ENCODE data around the gene PTCSC3.

Gene PTCSC3

GRCh38 chr14:36096090-36096489 lies 80.4 kb downstream of the PTCSC3 start:
- no peak for DNase-seq

GRCh38 chr14:36094963-36095362 lies 81.6 kb downstream of the PTCSC3 start:
- in situ Hi-C loops (cut with HindIII; ENCODE audit: low pct_ligation_motif_present, low pct_unique_long_range_greater_than_20kb, low sequenced_read_pairs): no loop called here

More at GRCh38 chr14:36096090-36096489, 80.4 kb downstream of the PTCSC3 start:
- in situ Hi-C loops (cut with HindIII; ENCODE audit: low pct_ligation_motif_present, low pct_unique_long_range_greater_than_20kb, low sequenced_read_pairs): no loop called here

GRCh38 chr14:36091096-36091495 lies 85.4 kb downstream of the PTCSC3 start:
- peak; percentile 97 for DNase-seq

More at GRCh38 chr14:36094963-36095362, 81.6 kb downstream of the PTCSC3 start:
- DNase-seq: no peak

GRCh38 chr14:36087411-36087810 lies 89.1 kb downstream of the PTCSC3 start:
- in situ Hi-C loops (cut with HindIII; ENCODE audit: low pct_ligation_motif_present, low pct_unique_long_range_greater_than_20kb, low sequenced_read_pairs): no loop called here
- no peak for DNase-seq

More at GRCh38 chr14:36091096-36091495, 85.4 kb downstream of the PTCSC3 start:
- in situ Hi-C loops (cut with HindIII; ENCODE audit: low pct_ligation_motif_present, low pct_unique_long_range_greater_than_20kb, low sequenced_read_pairs): no loop called here

GRCh38 chr14:36086629-36087395 lies 89.7 kb downstream of the PTCSC3 start:
- DNase-seq: no peak
- in situ Hi-C loops (cut with HindIII; ENCODE audit: low pct_ligation_motif_present, low pct_unique_long_range_greater_than_20kb, low sequenced_read_pairs): no loop called here

- in situ Hi-C loops (cut with HindIII; ENCODE audit: low pct_ligation_motif_present, low pct_unique_long_range_greater_than_20kb, low sequenced_read_pairs): no loop called here
- no peak for DNase-seq
Observed at GRCh38 chr14:36085861-36086260, 90.7 kb downstream of the PTCSC3 start.

Measured in ACHN (cell line).